Measurements from ENCODE around the gene CSNK2B.

CSNK2B gene

GRCh38 chr6:31636698-31637596, 28.9 kb upstream of the CSNK2B start:
- no peak for DNase-seq

DNA sequence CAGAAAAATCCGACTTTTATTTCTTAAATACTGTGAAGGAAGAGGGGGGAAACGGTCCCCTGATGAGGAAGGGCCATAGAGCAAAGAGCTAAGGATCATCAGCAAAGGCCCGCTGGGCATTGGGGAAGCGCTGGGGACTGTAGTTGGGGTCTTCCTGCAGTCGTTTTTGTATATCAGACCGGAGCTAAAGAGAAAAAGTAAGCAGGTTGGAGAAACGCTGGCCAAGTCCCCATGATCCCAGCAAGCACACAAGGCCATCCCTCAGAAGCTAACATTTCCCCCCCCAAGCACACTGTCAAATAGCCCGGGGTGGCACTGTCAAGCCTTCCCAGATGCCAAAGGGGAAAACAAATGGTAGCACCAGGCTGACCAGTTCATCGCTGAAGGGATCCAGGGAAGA, 26.8 kb upstream of the CSNK2B start:
- no peak for DNase-seq

- DNase-seq = no peak
Measured at GRCh38 chr6:31639449-31639861, 26.4 kb upstream of the CSNK2B start.

GRCh38 chr6:31640612-31641011, 25.3 kb upstream of the CSNK2B start:
- no peak for DNase-seq

GRCh38 chr6:31641370-31641769, 24.5 kb upstream of the CSNK2B start:
- DNase-seq = no peak

- DNase-seq = no peak
Measured at GRCh38 chr6:31642798-31643570, 22.9 kb upstream of the CSNK2B start.

DNA sequence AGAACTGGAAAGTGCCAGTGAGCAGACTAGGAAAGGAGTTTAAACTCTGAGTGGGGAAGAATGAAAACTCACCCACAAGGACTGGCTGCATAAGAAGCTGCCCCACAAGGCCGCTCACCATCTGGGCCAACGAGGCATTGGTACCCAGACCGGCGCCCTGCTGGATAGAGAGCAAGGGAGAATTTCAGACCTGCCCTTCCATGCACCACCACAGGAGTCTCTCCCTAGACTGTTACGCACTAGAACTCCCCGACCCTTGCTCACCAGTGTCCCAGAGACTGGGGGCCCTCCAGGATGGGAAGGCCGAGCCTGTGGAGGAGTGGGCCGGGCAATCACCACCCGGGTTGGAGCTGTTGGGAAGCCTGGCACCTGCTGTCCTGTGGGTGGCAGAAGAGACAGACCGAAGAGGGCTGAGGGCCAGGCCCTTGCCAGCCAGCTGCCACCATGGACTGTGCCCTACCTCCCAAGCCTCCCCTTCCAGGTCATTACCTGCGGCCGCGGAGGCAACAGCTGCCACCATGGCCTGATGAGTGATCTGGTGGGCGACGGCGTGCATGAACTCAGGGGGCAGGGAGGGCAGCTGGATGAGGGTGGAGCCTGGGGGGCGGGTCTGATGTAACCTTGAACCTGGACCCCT, 21.9 kb upstream of the CSNK2B start:
- DNase-seq = no peak

GRCh38 chr6:31645325-31645724, 20.6 kb upstream of the CSNK2B start:
- no peak for DNase-seq

- DNase-seq = peak in 3 of 14 donors; percentile 78 to 83 (median 80)
Measured at GRCh38 chr6:31651602-31652191, 14.2 kb upstream of the CSNK2B start.

DNA sequence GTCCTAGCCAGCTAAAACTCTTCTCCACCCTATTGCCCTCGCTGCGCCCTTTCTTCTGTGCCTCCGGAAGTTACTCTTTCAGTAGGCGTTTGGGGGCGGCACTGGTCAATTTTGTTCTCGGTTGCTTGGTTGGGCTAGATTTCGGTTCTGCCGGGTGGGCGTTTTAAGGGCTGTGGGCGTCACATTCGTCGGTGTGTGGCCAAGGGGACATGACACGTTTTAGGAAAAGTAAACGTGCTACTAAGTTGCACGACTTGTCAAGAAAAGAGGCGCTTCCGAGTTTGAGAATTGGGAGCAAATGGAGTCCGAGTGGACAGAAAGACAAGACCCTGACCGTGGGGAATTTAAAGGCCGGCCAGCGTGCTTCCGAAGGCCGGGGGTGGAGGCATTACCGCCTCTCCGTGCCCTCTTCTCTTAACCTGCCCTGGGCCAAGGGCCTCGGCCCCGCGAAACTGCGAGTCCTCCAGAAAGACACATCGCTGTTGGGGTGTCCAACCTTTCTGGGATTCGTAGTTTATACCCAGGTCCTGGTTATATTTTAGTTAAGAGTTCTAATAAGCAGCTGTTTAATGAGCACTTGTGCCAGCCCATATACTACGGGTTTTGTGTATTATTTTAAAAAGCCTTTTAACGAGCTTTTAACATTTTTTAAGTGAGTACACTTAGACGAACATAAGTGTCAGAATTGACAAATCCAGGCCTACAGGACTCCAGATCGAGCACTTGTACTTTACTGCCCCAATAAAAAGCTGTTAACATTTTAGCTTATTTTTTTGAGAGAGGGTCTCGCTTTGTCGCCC, 12.8 kb upstream of the CSNK2B start:
- DNase-seq = peak in 5 of 14 donors; percentile 94 to 96 (median 94)

DNA sequence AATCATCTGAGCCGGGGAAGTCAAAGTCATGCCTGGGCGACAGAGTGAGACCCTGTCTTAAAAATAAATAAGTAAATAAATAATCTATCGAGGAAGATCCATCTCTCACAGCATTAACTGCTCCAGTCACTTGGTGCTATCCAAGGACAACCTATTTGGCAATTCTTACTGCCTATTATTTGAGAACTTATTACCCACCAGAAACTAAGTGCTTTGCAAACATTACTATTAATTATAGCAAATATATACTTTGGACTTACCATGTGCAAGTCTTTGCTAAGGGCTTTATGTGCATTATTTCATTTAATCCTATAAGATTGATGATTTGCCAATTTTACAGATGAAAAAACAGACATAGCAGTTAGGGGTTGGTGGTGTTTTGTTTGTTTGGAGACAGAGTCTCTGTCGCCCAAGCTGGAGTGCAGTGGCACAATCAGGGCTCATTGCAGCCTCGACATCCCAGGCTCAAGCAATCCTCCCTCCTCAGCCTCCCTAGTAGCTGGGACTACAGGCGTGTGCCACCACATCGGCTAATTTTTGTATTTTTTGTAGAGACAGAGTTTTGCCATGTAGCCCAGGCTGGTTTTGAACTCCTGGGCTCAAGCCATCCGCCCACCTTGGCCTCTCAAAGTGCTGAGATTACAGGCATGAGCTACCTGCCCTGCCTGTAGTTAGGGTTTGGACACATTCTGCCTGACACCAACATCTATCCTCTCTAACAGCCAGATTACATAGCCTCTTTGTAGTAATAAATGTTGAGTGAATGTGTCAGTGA, 11.1 kb upstream of the CSNK2B start:
- DNase-seq = no peak

- DNase-seq = no peak
Measured at GRCh38 chr6:31655349-31656237, 10.3 kb upstream of the CSNK2B start, which contains the start of gene APOM. APOM (plus strand) TSS chr6:31655894; CDS start chr6:31655967, 73 bp downstream.

DNA sequence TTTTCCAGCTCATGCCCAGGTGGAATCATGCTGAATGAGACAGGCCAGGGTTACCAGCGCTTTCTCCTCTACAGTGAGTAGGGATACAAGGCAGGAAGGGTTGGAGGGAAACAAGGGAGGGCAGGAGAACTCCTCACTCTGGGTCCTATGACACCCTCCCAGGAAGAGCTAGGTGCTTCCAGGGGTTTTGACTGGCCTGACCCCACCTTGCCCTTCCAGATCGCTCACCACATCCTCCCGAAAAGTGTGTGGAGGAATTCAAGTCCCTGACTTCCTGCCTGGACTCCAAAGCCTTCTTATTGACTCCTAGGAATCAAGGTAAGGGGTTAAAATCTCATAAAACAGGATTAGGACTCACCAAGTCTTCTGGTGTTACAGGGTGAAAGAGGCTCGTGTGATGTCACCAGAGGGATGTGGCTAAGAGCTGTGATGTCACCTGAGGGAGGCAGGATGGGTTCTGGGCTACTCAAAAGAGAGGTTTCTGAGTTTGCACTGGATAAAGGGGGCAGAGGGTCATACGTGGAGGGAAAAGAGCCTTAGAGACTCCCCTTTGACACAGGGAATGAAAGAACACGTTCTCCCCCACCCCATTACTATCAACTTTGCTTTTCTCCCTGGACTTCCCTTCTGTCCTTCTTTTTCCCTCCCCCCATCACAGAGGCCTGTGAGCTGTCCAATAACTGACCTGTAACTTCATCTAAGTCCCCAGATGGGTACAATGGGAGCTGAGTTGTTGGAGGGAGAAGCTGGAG, 8.3 kb upstream of the CSNK2B start:
- DNase-seq = no peak

GRCh38 chr6:31658158-31658688, 7.7 kb upstream of the CSNK2B start:
- no peak for DNase-seq

DNA sequence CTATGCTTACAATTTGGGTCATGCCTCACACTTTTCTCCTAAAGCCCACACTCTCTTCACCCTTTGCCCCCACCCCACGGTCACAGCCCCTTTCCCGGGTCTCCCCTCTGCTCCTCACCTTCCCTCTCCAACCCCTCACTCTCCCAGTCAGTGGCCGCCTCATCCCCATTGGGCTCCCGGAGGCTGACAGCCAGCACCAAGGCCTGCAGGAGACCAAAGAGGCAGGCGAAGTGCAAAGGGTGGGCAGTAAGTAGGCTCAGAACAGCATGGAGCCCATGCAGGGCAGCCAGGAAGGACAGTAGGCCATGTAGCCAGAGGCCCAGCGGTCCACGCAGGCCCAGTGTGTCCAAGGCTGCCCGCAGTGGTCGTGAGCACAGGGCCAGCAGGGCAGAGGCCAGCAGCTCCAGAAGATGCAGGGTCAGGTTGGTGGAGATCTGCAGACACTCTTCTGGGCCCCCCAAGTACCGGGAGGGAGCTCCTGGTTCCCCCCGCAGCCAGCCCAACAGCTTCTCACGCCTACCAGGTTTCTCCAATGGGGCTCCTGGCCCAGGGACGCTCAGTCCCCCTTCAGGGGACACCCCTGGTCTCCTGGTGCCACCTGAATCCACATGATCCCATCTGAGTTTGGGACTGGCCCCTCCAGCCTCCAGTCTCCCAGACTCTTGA, 6.8 kb upstream of the CSNK2B start:
- DNase-seq = no peak

DNA sequence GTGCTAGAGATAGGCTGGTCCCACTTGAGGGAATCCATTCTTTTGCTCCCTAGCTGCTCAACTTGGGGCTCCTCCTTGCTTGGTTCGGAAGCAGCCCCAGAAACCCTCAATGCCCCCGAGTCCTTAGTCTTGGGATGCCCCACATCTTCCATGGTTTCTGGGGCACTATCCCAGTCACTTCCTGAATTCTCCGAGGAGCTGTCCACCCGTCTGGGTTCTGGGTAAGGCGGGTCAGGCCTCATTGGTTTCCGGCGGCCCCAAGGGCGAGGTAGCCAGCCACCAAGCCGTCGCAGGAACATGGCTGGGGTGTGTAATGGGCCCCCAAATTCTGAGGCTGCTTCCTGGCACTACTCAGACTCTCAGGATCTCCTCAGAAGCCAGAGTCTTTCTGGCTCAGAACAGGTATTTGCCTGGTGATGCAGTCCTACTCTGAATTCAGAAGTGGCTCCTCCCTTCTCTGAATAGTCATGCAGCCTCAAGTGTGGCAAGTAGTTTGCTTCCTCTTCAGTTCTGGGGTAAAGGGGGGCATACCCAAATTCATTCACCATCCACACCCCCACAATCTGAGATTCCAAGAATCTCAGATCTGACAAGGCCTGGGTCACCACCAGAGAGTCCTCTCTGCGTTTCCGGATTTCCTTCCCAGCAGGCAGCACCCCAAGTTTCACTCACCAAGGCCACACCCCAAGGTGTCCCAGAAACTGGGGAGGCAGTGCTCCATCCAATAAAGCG, 6.1 kb upstream of the CSNK2B start:
- DNase-seq = peak in 1 of 14 donors; percentile 38

All from C1 segment of cervical spinal cord (tissue), 14 donors.